Measurements from ENCODE around the gene CHP1.

- no peak for TF ChIP-seq CTCF (IDR thresholded peaks at IDR 0.05; ENCODE audit: insufficient read depth, low read length)
- TF ChIP-seq POLR2AphosphoS5 (IDR thresholded peaks at IDR 0.05; ENCODE audit: low read depth): no peak
Observed at GRCh38 chr15:41219381-41219780, 11.7 kb upstream of the CHP1 start.

Data from HL-60 (cell line).